T follicular helper cell (primary cell): Measurements from ENCODE around the gene ZC3H7A.

Experiments
- DNase-seq: peaks from one replicate; pipeline ENCODE4 v3.0.0-alpha.2; 2020; ENCODE audit warnings: low read depth

Gene ZC3H7A

DNA sequence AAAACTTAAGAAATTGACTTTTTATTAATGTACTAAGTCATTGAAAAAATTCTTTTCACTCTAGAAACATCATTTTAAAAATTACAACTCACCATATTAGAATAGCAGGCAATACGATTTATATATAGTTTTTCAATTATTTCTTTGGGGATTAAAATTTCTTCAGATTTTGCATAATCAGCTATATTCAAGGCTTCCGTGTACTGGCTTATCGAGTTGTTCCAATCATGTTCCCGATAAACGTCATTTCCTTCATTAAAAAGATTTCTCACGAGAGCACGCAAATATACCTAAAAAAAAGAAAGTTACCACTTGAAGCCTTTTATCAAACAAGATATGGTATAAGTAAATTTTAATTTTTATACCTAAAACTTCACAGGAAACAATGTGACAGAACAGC lies 18.0 kb downstream of the ZC3H7A start:
- no peak for DNase-seq

GRCh38 chr16:11774065-11774626 lies 22.9 kb downstream of the ZC3H7A start:
- DNase-seq = no peak

- DNase-seq = no peak
Measured at GRCh38 chr16:11768849-11769248, 28.2 kb downstream of the ZC3H7A start.

GRCh38 chr16:11762431-11762830 lies 34.6 kb downstream of the ZC3H7A start:
- DNase-seq = no peak

GRCh38 chr16:11759997-11760396 lies 37.1 kb downstream of the ZC3H7A start:
- DNase-seq = no peak

DNA sequence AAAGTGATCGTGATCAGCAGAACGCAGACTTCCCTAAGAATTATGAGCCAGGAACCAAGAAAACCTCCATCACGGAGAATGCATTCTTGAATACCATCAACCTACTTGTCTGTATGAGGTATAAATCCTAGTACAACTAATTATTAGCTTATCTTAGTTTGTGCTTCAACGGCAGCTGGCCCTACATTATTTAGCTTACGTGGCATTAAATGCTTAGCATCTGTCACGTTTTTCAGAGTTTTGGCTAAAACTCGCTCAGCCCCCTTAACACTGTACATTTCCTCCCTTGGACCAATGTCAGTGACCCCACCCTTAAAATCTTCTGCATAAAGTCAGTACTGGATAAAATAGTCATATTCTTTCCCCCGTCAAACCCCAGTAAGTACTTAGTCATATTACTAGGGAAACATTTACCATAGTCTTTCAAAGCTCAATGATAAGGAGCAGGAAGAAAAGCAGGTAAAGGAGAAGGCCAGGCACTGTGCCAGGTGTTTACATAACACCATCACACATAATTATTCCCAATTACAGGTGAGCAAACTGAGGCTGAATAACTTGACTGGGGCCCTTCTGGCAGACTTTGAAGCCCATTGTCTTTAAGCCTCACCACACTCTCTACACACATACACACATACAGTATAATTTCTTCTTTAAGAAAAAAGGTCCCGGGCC lies 37.8 kb downstream of the ZC3H7A start:
- no peak for DNase-seq

DNA sequence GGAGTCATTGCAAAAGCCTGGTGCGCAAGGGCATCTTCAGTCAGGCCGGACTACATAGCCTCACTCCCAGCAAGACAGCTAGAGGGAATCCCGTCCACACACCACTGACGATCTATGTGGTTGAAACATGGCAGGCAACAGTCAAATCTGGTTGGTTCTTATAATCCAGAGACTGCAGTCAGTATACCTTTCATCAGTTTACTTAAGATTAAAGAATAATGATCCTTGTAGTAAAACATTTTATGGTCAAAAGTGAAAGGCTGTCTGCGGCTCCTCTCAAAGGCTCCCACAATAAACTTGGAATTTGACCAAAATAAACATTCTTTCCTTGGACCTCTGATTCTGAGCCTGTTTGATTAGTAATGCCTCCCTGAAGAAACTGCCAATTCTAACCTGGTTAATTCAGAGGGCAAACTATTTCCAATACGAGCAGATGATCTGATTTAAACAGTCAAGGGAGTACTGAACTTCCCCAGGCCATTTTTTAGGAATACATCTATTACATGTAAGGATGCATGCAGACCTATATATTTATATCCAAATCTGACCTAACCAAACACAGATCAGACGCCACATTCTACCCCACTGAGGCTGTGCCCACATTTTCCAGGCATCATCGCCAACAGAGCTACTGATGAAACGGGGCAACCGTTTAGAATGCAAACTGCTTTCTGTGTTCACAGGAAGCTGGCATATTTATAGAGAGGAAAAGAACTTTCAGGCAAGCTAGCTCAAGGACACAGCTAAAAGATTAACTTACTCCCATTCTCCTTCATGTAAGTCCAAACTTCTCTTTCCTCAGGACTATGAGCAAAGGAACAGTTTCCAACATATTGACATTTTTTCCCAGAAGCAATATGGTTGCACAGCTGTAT lies 39.1 kb downstream of the ZC3H7A start:
- no peak for DNase-seq

DNA sequence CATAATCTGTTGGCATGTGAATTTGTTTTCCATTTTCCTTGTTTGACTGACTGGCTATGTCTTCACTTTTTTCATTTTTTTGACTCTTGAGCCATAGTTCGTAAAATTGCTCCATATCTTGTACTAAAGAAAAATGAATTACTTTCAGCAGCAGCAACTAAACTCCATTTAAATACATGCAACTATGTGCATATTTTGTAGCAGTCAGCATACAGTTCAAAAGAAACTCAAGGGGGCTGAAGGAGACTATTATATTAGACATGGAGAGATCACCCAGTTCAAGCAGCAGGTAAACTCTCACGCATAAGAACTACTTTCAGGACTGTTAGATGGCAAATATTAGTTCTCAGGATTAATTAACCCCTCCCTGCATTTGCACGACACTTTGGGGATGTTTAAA lies 40.8 kb downstream of the ZC3H7A start:
- no peak for DNase-seq

DNA sequence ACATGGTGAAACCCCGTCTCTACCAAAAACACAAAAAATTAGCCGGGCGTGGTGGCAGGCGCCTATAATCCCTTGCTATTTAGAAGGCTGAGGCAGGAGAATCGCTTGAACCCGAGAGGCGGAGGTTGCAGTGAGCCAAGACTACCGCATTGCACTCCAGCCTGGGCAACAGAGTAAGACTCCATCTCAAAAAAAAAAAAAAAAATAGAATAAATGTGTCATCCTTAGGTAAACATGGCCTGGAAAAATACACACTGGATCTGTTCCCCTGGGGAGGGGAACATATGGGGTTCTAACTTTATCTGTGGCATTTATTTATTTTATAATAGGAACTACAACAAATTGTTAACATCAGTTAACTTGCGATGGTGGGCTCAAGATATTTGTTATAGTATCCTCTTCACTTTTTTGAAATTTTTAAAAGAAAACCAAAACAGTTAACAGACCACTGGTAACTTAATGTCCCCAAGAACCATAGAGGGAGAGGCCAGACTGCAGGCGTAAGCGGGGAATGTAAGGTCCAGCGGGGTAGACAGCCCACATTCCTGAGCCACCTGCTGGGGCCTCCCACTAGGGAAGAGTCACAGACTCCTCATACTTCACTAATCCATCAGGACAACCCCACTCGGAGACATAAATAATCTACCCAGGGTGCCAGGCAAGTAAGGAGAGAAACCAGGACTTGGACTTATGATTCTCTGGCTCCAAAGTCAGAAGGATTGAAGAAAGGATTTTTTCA lies 41.9 kb downstream of the ZC3H7A start:
- DNase-seq = no peak

DNA sequence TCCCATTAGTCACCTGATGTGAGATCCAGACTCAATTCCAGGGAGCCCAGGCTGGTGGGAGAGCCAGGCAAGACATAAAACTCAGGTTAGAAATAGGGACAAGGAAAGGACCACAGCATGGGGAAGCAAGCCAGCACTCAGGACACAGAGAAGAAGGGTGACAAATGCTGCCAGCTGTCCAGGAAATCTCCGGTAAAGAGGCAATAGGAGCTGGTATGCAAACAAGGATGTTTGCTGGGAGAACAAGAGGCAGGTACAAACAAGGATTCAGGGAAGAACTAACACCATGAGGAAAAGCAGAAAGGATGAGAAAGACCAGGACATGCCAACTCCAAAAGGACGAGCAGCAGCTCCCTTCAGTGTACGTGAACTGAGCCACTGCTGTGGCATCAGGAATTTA lies 44.2 kb downstream of the ZC3H7A start:
- no peak for DNase-seq

DNA sequence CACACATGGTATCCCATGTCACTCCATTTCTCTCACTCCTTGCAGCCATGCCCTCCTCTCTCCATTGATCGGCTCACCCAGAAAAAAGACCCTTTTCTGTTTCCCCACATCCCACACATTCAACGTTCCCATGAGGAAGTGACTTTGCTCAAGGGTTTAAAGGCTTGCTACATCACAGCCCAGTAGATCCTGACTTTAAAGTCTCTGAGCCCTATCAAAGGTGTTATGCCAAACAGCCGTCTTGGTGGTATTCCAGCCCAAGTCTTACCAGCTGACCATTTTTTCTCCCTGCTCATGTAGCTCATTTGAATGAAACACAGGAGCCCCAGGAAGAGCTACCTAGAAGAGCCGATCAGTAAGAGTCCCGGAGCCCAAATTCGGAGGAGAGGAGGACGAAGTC lies 47.0 kb downstream of the ZC3H7A start:
- no peak for DNase-seq

GRCh38 chr16:11748404-11749254 lies 48.4 kb downstream of the ZC3H7A start:
- DNase-seq = no peak

DNA sequence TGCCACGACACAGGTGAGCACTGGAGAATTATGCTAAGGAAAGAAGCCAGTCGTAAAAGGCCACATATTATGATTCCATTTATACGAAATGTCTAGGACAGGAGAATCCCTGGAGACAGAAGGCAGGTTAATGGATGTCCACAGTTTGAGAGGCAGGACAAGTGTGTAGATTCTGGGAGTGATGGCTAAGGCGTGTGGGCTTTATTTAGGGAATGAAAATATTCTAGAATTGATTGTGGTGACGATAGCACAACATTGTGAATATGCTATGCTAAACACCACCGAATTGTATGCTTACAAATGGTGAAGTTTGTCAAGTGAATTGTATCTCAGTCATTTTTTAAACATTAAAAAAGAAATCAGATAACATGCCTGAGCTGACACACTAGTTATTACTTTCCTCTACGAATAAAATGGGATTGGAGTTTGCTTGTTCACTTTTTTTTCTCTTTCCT lies 49.1 kb downstream of the ZC3H7A start:
- no peak for DNase-seq

- no peak for DNase-seq
Measured at GRCh38 chr16:11744075-11744470, 53.0 kb downstream of the ZC3H7A start.

GRCh38 chr16:11743308-11744074 lies 53.6 kb downstream of the ZC3H7A start:
- peak; percentile 6 for DNase-seq

DNA sequence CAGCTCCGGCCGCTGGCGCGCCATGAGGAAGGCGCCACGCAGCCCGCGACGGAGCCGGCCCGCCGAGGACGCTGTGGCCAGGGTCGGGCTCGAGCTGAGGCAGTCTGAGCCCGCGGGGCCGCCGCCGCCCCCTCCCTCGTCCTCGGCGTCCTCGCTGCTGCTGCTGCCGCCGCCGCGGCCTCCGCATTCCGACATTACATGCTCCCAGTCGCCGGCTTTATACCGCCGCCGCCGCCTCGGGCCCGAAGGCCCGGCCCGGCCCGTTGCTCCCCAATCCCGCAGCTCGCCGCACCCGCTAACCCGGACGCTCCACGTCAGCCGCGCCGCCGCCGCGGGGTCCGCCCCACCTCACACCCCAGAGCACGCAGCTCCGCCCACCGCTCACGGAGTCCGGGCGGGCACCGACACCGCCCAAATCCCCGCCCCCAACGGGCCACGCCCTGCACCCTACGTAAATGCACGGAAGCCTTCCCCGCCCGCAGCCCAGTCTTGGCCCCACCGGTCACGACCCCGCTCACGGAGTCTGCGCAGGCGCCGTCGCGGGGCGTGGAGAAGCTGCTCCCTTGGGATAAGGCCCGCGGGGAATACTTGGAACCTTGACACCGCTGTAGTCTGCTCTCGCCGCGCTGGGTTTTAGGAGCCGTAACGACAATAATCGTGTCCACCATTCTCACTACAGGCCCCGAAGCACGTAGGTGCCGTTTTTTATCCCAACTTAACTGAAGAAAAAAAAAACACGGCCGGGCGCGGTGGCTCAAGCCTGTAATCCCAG lies 54.3 kb downstream of the ZC3H7A start, which contains the start of gene TXNDC11:
TXNDC11 (minus strand) TSS at position 322 of the 772 bp plus-strand sequence; CDS start at position 195, 127 bp downstream.
- peak; percentile 99 for DNase-seq

DNA sequence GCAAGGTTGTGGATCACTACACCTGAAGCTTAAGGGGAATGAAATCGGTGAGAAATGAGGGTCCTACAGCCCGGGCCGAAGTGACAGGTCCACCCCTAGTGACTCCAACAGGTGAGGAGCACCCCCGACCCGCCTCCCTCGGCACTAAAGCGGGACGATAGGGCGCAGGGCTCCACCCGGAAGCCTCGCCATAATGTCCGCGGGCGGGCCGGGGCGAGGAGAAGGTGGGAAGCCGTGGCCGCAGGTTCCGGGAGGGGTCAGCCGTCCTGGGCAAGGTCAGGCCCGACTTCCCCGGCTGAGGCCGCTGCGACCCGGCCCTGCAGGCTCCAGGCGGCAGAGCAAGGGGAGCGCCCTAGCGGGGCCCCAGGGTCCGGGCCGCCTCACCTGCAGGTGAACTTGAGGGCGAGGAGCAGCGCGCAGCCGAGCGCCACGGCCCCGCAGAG lies 54.9 kb downstream of the ZC3H7A start:
- peak; percentile 15 for DNase-seq

DNA sequence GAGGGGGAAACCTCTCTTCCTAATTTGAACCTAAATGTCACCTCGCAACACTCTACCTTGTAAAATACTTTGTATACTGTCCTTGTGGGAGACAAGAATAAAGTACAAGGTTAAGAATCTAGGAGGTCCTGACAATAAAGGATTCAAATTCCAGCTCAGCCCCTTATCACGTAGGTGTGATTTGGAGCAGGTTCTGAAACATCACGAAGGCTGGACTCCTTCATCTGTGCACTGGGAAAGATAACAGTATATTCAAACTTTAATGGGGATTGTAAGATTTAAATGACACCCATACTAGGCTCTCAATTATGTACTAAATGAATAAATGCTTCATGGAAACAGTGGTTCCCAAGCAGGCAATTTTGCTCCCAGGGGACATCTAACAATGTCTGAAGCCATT lies 56.5 kb downstream of the ZC3H7A start:
- no peak for DNase-seq

GRCh38 chr16:11738742-11739544 lies 58.1 kb downstream of the ZC3H7A start:
- DNase-seq = no peak
